OCI-LY1 (cell line): ENCODE data around the gene PTPRN2.

ENCODE experiments used
- H2AFZ ChIP-seq: fragments of 200-600 bp; sonication (generic), shearing (Covaris generic); 2 replicates; pipeline ENCODE4 v1.6.0; 2014; ENCODE audit warnings: antibody characterized with exemption, mild to moderate bottlenecking, low read length
- H3F3A ChIP-seq: fragments of 200-600 bp; sonication (generic), shearing (Covaris generic); 2 replicates; pipeline ENCODE4 v1.6.0; 2014; ENCODE audit warnings: mild to moderate bottlenecking, antibody characterized with exemption, low read length, moderate library complexity; ENCODE audit not compliant: insufficient read depth
- H3K27ac ChIP-seq: fragments of 200-600 bp; sonication (generic); 2 replicates; pipeline ENCODE4 v1.5.1; 2014; ENCODE audit warnings: low read length, mixed run types, mild to moderate bottlenecking, low read depth; ENCODE audit not compliant: poor library complexity, severe bottlenecking
- H3K27me3 ChIP-seq: fragments of 200-600 bp; sonication (generic); 2 replicates; pipeline ENCODE4 v1.6.0; 2014; ENCODE audit warnings: antibody characterized with exemption, mild to moderate bottlenecking, low read length, moderate library complexity; ENCODE audit not compliant: insufficient read depth
- H3K36me3 ChIP-seq: fragments of 200-600 bp; sonication (generic); 2 replicates; pipeline ENCODE4 v1.6.1; 2014; ENCODE audit warnings: mild to moderate bottlenecking, antibody characterized with exemption, low read length, moderate library complexity, mixed read lengths; ENCODE audit not compliant: insufficient read depth
- H3K4me1 ChIP-seq: fragments of 200-600 bp; sonication (generic); 2 replicates; pipeline ENCODE4 v1.5.1; 2014; ENCODE audit warnings: mild to moderate bottlenecking, low read length, moderate library complexity; ENCODE audit not compliant: insufficient read depth, severe bottlenecking
- H3K4me2 ChIP-seq: fragments of 200-600 bp; sonication (generic), shearing (Covaris generic); 2 replicates; pipeline ENCODE4 v1.6.1; 2014; ENCODE audit warnings: low read length
- H3K4me3 ChIP-seq: fragments of 200-600 bp; sonication (generic); 2 replicates; pipeline ENCODE4 v1.5.1; 2014; ENCODE audit warnings: low read length, low read depth, mild to moderate bottlenecking, mixed read lengths; ENCODE audit not compliant: poor library complexity, severe bottlenecking
- H3K79me2 ChIP-seq: fragments of 200-600 bp; shearing (Covaris generic); 2 replicates; pipeline ENCODE4 v1.6.1; 2016; ENCODE audit warnings: mixed run types, low read length, mixed read lengths; ENCODE audit not compliant: insufficient read depth
- H3K9ac ChIP-seq: fragments of 200-600 bp; sonication (generic), shearing (Covaris generic); 2 replicates; pipeline ENCODE4 v1.6.1; 2014; ENCODE audit warnings: mild to moderate bottlenecking, low read length, mixed read lengths
- H3K9me2 ChIP-seq: fragments of 200-600 bp; sonication (generic), shearing (Covaris generic); 2 replicates; pipeline ENCODE4 v1.6.1; 2014; ENCODE audit warnings: low read depth, mild to moderate bottlenecking, low read length, mixed read lengths
- H3K9me3 ChIP-seq: fragments of 200-600 bp; shearing (Covaris generic); 2 replicates; pipeline ENCODE4 v1.6.1; 2014; ENCODE audit warnings: low read length, mixed read lengths
- H4K20me1 ChIP-seq: fragments of 200-600 bp; sonication (generic), shearing (Covaris generic); 2 replicates; pipeline ENCODE4 v1.6.0; 2016; ENCODE audit warnings: mild to moderate bottlenecking, low read length; ENCODE audit not compliant: insufficient read depth
- EZH2 ChIP-seq: fragments of 200-600 bp; sonication (generic), shearing (Covaris generic); IDR thresholded peaks from 2 replicates; pipeline ENCODE4 v1.8.0; 2017; ENCODE audit warnings: borderline replicate concordance, mixed run types, mild to moderate bottlenecking, antibody characterized with exemption, low read length, moderate library complexity, mixed read lengths
- TF ChIP-seq, protein P1 (sequence below): fragments of 200-600 bp; sonication (generic), shearing (Covaris generic); IDR thresholded peaks from 2 replicates; pipeline ENCODE4 v1.5.1; 2017; ENCODE audit warnings: mild to moderate bottlenecking, antibody characterized with exemption, low read length, moderate library complexity, mixed read lengths

Gene PTPRN2

DNA sequence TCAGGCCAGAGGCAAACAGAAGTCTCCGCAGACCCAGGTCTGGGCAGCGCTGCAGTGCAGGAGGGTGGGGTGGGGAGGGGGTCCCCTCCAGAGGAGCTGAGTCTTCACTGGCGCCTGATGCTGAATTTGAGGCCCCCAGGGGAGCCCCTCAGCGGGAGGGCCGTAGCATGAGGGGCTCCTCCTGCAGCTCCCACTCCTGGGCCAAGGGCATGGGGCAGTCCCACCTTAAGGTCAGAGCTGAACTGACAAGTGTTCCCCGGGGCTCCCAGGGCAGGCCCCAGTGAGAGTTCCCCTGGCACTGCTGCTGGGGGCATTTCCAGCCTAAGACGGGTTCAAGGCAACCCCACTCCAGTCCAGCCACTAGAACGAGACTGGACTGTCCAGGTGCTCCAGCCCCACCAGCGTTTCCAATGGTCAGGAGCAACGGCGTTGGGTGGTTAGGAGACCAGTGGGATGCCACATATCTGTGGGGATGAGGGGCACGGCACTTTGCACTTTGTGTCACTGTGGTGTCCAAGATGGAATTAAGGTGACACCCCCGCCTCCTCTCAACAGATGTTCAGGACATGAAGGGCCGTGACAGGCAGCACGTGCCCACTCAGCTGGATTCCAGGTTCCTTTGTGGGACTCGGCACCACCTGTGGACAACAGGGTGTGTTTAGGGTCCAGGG lies 139.1 kb downstream of the PTPRN2 start:
- TF ChIP-seq, protein P1, sequence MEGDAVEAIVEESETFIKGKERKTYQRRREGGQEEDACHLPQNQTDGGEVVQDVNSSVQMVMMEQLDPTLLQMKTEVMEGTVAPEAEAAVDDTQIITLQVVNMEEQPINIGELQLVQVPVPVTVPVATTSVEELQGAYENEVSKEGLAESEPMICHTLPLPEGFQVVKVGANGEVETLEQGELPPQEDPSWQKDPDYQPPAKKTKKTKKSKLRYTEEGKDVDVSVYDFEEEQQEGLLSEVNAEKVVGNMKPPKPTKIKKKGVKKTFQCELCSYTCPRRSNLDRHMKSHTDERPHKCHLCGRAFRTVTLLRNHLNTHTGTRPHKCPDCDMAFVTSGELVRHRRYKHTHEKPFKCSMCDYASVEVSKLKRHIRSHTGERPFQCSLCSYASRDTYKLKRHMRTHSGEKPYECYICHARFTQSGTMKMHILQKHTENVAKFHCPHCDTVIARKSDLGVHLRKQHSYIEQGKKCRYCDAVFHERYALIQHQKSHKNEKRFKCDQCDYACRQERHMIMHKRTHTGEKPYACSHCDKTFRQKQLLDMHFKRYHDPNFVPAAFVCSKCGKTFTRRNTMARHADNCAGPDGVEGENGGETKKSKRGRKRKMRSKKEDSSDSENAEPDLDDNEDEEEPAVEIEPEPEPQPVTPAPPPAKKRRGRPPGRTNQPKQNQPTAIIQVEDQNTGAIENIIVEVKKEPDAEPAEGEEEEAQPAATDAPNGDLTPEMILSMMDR: no peak
- TF ChIP-seq EZH2: no peak
- no peak overlapping the region for H3K9ac ChIP-seq
- no peak overlapping the region for H3K4me2 ChIP-seq
- peaks cover 4% of the 10 kb centered on the region for H3K27me3 ChIP-seq
- no peak overlapping the region for H2AFZ ChIP-seq
- H3K79me2 ChIP-seq: no peaks in the 10 kb centered on the region
- H3K27ac ChIP-seq: no peak overlapping the region
- no peaks in the 10 kb centered on the region for H3F3A ChIP-seq
- H3K9me2 ChIP-seq: no peaks in the 10 kb centered on the region
- H4K20me1 ChIP-seq: no peaks in the 10 kb centered on the region
- H3K9me3 ChIP-seq: no peaks in the 10 kb centered on the region
- no peaks in the 10 kb centered on the region for H3K36me3 ChIP-seq
- H3K4me3 ChIP-seq: no peak overlapping the region
- no peaks in the 10 kb centered on the region for H3K4me1 ChIP-seq

DNA sequence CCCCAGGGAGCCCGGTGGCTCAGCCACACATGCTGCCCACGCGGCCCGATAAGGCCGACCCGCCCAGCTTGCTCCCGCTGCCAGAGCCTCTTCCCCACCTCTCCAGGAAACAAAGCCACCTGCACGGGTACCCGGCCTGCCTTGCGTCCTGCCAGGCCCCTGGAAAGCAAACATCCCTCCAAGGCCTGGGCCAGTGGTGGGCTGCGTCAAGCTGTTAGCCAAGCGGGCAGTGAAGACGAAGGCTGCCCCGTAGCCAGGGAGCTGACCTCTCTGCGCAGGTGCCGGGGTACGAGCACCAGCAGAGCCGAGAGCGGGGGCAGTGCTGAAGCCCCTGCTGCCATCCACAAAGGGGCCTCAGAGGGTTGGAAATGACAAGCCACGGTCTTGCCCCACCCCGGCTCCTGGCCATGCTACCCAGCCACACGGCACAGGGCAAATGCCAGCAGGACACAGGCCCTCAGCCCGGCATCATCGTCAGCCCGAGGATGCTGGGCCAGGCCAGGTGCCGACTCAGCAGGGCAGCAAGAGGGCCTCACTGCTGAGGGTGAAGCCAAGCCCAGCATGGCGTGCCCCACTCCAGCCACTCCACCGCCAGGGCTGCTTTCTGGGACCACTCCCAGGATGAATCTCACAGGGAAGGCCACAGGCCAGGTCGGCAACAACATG lies 140.0 kb downstream of the PTPRN2 start:
- Histone ChIP-seq H2AFZ (no peak overlapping the region), H4K20me1 (no peaks in the 10 kb centered on the region), H3K36me3 (no peaks in the 10 kb centered on the region), H3K27ac (no peak overlapping the region), H3K9ac (no peak overlapping the region), H3K27me3 (peaks cover 4% of the 10 kb centered on the region), H3K79me2 (no peaks in the 10 kb centered on the region), H3K4me2 (no peak overlapping the region), H3F3A (no peaks in the 10 kb centered on the region), H3K4me3 (no peak overlapping the region), H3K4me1 (no peaks in the 10 kb centered on the region), H3K9me2 (no peaks in the 10 kb centered on the region), H3K9me3 (no peaks in the 10 kb centered on the region)
- TF ChIP-seq, protein P1: no peak
- no peak for TF ChIP-seq EZH2

DNA sequence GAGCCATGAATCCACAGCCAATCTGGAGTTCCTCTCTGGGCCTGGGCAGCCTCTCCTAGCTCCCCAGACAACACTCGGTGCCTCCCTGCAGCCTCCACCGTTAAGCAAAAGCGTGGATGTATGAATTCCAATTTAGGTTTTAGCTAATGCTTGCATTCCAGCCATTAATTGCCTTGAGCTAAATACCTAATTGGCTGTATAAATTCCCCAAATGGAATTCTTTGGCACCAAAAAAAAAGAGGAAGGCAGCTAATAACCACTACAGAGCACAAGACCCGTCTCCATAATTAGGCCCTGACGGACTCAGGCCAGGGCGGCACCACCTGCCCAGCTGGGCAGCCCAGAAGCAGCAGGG lies 140.5 kb downstream of the PTPRN2 start:
- Histone ChIP-seq H3K4me3 (no peak overlapping the region), H4K20me1 (no peaks in the 10 kb centered on the region), H3F3A (no peaks in the 10 kb centered on the region), H3K27me3 (peaks cover 4% of the 10 kb centered on the region), H3K9me3 (no peaks in the 10 kb centered on the region), H3K4me2 (no peak overlapping the region), H3K9me2 (no peaks in the 10 kb centered on the region), H3K36me3 (no peaks in the 10 kb centered on the region), H3K27ac (no peak overlapping the region), H3K9ac (no peak overlapping the region), H3K4me1 (no peaks in the 10 kb centered on the region), H2AFZ (no peak overlapping the region), H3K79me2 (no peaks in the 10 kb centered on the region)
- no peak for TF ChIP-seq EZH2
- TF ChIP-seq, protein P1: no peak
